Breast epithelium (tissue), 4 donors: Measurements from ENCODE around the gene KRT3. TPM values are rescaled to one million over a fixed set of nuclear protein-coding genes. Genes with fewer than 3 reads are reported as not detected.
"Not testable (repeated sequence)": the region's sequence is repeated elsewhere in the genome, so short reads cannot be mapped to it uniquely, and the experiment has no call there.

Experiments
- DNase-seq, 2 donors: peaks; one replicate each; pipeline ENCODE4 v3.0.0-alpha.2; 2019; ENCODE audit warnings: low spot score in 2 of 2
- H3K27ac ChIP-seq, 2 donors: fragments of 200-600 bp; sonication (generic) in 1 of 2; one replicate each; pipeline ENCODE4 v1.5.1; 2016 to 2019; ENCODE audit warnings: mild to moderate bottlenecking in 1 of 2
- H3K27me3 ChIP-seq, 2 donors: fragments of 200-600 bp; sonication (generic) in 1 of 2; one replicate each; pipeline versions ENCODE4 v1.5.1 to v1.6.0; 2017 to 2019; ENCODE audit warnings: control low read depth in 1 of 2, mild to moderate bottlenecking in 1 of 2
- H3K36me3 ChIP-seq: fragments of 200-600 bp; one replicate; pipeline ENCODE4 v1.5.1; 2019
- H3K4me1 ChIP-seq, 2 donors: fragments of 200-600 bp; sonication (generic); one replicate each; pipeline ENCODE4 v1.5.1; 2016 to 2019; ENCODE audit warnings: control low read depth in 1 of 2
- H3K4me3 ChIP-seq, 3 donors: fragments of 200-600 bp; sonication (generic); 1 replicate in 2 of 3; 2 replicates in 1 of 3; pipeline ENCODE4 v1.5.1; 2016 to 2019; ENCODE audit warnings: mild to moderate bottlenecking in 3 of 3, moderate library complexity in 2 of 3
- H3K9me3 ChIP-seq, 2 donors: fragments of 200-600 bp; sonication (generic) in 1 of 2; one replicate each; pipeline ENCODE4 v1.5.1; 2016 to 2019; ENCODE audit warnings: control low read depth in 1 of 2
- POLR2A ChIP-seq: fragments of 450-650 bp; IDR thresholded peaks from one replicate; pipeline ENCODE4 v1.6.1; 2016; ENCODE audit warnings: antibody characterized with exemption, mild to moderate bottlenecking, moderate library complexity
- POLR2AphosphoS5 ChIP-seq, 3 donors: sonication (generic); formaldehyde crosslinking; IDR thresholded peaks; one replicate each; pipeline ENCODE4 v1.6.1; 2017; ENCODE audit warnings: antibody characterized with exemption in 3 of 3
- intact Hi-C: fragments of 100-400 bp; cut with DNase I; formaldehyde crosslinking; loops from one replicate; pipeline ENCODE4 v1.15.1; 2023; ENCODE audit warnings: low total_unique reads
- total RNA-seq, 3 donors: library from RNA; depleted of rRNA; stranded (reverse); fragments of >200 nt; gene quantifications; one replicate each; pipeline ENCODE4 v1.1.0, GENCODE V29; 2016
- TF ChIP-seq, protein P1 (sequence below), 3 donors: fragments of 450-650 bp; IDR thresholded peaks; one replicate each; pipeline ENCODE4 v1.5.1; 2016 to 2017; ENCODE audit warnings: antibody characterized with exemption in 3 of 3, mild to moderate bottlenecking in 3 of 3, moderate library complexity in 3 of 3

The KRT3 gene
- total RNA-seq, 3 donors from 2014 or later = not detected

DNA sequence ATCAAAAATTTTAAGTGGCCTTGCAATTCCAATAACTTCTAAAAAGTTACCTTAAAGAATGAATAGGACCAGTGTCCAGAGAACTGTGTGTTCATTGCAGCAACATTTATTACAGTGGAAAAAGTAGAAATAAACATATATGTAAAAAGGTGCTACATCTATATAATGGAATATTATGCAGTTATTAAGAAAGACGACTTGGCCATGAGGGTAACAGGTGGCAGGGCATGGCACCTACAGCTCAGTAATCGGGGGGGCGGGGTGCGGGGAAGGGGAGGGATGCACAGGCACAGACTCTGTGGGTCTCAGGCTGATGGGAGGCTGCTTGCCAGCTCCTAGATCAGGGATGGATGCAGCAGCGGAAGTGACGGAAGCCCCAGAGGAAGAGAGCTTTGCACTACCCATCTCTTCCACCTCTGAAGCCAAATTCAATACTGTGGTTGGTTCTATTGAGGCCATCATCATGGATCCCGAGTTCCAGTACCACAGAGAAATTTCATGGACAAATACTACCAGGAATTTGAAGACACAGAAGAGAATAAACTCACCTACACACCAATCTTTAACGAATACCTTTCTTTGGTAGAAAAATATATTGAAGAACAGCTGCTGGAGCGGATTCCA, 32.8 kb downstream of the KRT3 start:
- no peaks in the 10 kb centered on the region for H3K27me3 ChIP-seq
- intact Hi-C loops = no loop called here
- H3K4me3 ChIP-seq = no peak overlapping the region
- H3K4me1 ChIP-seq = no peaks in the 10 kb centered on the region
- peaks cover 15 to 25% of the 10 kb centered on the region in 2 donors for H3K9me3 ChIP-seq
- no peak for DNase-seq
- no peak overlapping the region for H3K27ac ChIP-seq
- no peaks in the 10 kb centered on the region for H3K36me3 ChIP-seq
- TF ChIP-seq POLR2A (no peak), POLR2AphosphoS5 (IDR thresholded peaks at IDR 0.05) (no peak)
- TF ChIP-seq, protein P1, sequence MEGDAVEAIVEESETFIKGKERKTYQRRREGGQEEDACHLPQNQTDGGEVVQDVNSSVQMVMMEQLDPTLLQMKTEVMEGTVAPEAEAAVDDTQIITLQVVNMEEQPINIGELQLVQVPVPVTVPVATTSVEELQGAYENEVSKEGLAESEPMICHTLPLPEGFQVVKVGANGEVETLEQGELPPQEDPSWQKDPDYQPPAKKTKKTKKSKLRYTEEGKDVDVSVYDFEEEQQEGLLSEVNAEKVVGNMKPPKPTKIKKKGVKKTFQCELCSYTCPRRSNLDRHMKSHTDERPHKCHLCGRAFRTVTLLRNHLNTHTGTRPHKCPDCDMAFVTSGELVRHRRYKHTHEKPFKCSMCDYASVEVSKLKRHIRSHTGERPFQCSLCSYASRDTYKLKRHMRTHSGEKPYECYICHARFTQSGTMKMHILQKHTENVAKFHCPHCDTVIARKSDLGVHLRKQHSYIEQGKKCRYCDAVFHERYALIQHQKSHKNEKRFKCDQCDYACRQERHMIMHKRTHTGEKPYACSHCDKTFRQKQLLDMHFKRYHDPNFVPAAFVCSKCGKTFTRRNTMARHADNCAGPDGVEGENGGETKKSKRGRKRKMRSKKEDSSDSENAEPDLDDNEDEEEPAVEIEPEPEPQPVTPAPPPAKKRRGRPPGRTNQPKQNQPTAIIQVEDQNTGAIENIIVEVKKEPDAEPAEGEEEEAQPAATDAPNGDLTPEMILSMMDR (IDR thresholded peaks at IDR 0.05) = no peak

DNA sequence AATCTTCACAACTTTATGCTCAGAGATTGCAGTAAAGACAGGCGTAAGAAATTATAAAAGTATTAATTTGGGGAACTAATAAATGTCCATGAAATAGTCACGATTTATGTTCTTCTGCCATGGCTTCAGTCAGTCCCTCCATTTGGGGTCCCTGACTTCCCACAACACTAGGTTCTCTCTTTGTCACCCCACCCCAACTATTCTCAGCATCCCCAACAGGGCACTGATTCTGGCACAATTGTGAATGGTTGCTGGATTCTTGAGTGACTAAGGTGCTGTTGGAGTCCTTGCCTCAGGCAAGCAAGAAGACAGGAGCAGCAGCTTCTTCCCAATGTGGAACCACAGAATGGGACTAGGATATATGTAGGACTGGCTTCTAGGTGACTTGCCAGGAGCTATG, 34.1 kb downstream of the KRT3 start:
- Histone ChIP-seq H3K4me3 (no peak overlapping the region), H3K36me3 (no peaks in the 10 kb centered on the region), H3K9me3 (peaks cover 15 to 25% of the 10 kb centered on the region in 2 donors), H3K4me1 (no peaks in the 10 kb centered on the region), H3K27ac (no peak overlapping the region), H3K27me3 (no peaks in the 10 kb centered on the region)
- DNase-seq = no peak
- intact Hi-C loops = no loop called here
- TF ChIP-seq POLR2AphosphoS5 (IDR thresholded peaks at IDR 0.05) (no peak), POLR2A (no peak)
- TF ChIP-seq, protein P1 (IDR thresholded peaks at IDR 0.05) = no peak

DNA sequence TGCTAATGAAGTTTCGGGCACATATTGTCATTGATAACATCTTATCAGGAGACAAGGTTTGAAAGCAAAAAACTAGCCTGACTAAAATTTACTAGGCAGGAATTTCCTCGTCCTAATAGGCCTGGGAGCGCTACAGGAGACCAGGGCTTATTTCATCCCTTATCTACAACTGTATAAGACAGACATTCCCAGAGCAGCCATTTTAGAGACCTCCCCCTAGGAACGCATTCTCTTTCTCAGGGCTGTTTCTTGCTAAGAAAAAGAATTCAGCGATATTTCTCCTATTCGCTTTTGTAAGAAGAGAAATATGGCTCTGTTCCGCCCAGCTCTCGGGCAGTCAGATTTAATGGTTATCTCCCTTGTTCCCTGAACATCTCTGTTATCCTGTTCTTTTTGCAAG, 34.7 kb downstream of the KRT3 start:
- intact Hi-C loops, H3K27me3 ChIP-seq, H3K4me3 ChIP-seq, DNase-seq, H3K27ac ChIP-seq, H3K36me3 ChIP-seq, H3K4me1 ChIP-seq: not testable (repeated sequence)
- H3K9me3 ChIP-seq = peaks cover 15 to 25% of the 10 kb centered on the region in 2 donors

DNA sequence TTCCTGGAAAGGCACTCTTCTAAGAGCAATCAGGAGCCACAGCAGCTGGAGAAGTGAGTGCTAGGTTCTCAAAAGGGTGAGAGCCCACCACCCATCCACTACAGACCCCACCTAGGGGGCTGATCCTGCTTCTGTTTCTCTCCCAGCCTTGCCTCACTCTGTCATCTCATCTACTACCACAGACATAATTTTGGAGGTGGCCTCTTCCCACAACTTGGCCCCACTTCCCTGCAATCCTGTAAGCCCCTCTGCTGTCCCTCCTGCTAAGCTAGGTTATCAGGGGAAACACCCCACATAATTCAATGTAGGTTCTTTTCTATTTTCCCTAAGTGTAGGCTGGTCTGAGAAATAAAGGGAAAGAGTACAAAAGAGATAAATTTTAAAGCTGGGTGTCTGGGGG, 35.3 kb downstream of the KRT3 start:
- Histone ChIP-seq H3K4me1 (no peaks in the 10 kb centered on the region), H3K4me3 (no peak overlapping the region), H3K27me3 (no peaks in the 10 kb centered on the region), H3K9me3 (peaks cover 15 to 25% of the 10 kb centered on the region in 2 donors), H3K27ac (no peak overlapping the region), H3K36me3 (no peaks in the 10 kb centered on the region)
- intact Hi-C loops = no loop called here
- DNase-seq = no peak
- TF ChIP-seq POLR2A (no peak), POLR2AphosphoS5 (IDR thresholded peaks at IDR 0.05) (no peak)
- TF ChIP-seq, protein P1 (IDR thresholded peaks at IDR 0.05) = no peak

DNA sequence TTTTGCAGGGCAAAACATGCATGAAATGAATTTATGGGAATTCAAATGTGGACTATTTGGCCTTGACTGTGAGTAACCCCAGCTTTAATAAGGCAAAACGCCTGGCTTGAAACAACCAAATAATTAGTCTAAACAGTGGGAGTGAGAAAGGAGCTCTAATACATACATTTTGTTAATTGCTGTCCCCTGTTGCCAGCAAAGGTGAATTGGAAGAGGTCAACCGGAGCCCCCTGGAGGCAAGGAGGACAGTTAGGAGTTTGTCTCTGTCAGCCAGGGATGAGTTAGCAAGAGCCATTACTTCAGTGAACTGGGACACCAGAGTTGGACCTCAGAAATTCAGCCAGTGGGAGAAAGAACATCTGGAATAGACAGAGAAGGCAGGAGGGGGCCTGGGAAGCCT, 36.2 kb downstream of the KRT3 start:
- Histone ChIP-seq H3K36me3 (no peaks in the 10 kb centered on the region), H3K27me3 (no peaks in the 10 kb centered on the region), H3K4me1 (no peaks in the 10 kb centered on the region), H3K27ac (no peak overlapping the region), H3K4me3 (no peak overlapping the region), H3K9me3 (peaks cover 15 to 25% of the 10 kb centered on the region in 2 donors)
- intact Hi-C loops = no loop called here
- DNase-seq = no peak
- TF ChIP-seq, protein P1 (IDR thresholded peaks at IDR 0.05) = no peak
- TF ChIP-seq POLR2AphosphoS5 (IDR thresholded peaks at IDR 0.05) = no peak

DNA sequence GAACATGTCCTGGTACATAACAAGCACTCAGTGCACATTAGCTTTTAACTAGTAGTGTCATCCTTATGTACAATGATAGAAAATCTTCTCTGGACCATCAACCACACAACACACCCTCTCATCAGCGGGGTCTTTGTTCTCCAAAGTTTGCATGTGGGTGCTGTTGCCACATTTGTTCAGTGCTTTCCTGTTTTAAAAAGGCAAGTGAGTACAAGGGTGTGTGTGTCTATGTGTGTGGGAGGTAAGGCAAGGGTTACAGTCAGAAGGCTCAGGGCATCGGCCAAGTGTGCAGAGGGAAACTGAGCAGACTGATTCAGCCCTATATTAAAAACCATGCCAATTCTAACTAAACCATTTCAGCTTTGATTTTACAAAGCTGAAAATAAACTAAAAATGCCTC, 36.7 kb downstream of the KRT3 start:
- DNase-seq = no peak
- intact Hi-C loops = no loop called here
- no peaks in the 10 kb centered on the region for H3K36me3 ChIP-seq
- no peaks in the 10 kb centered on the region for H3K27me3 ChIP-seq
- peaks cover 15 to 25% of the 10 kb centered on the region in 2 donors for H3K9me3 ChIP-seq
- no peaks in the 10 kb centered on the region for H3K4me1 ChIP-seq
- no peak for TF ChIP-seq POLR2A
- TF ChIP-seq POLR2AphosphoS5 (IDR thresholded peaks at IDR 0.05) = no peak
- TF ChIP-seq, protein P1 (IDR thresholded peaks at IDR 0.05) = no peak
- no peak overlapping the region for H3K27ac ChIP-seq
- H3K4me3 ChIP-seq = no peak overlapping the region
